CD14-positive monocyte (primary cell): ENCODE results near the gene MED7. TPM values are rescaled to one million over a fixed set of nuclear protein-coding genes. Genes with fewer than 3 reads are reported as not detected.

ENCODE experiments used
- DNase-seq, 3 donors: peaks; one replicate each; pipeline ENCODE4 v3.0.0-alpha.2; 2011 to 2022
- H2AFZ ChIP-seq: 2 replicates; pipeline ENCODE4 v1.6.0; 2012; ENCODE audit warnings: mild to moderate bottlenecking, low read depth, low read length, inconsistent platforms; ENCODE audit not compliant: insufficient read depth, poor library complexity, severe bottlenecking
- H3K27ac ChIP-seq, 2 donors: 1 replicate in 1 of 2; 2 replicates in 1 of 2; pipeline ENCODE4 v1.5.1; 2012 to 2013; ENCODE audit warnings: low read length in 2 of 2, control low read depth in 1 of 2, inconsistent platforms in 1 of 2, low read depth in 1 of 2, mild to moderate bottlenecking in 1 of 2
- H3K27me3 ChIP-seq, 2 donors: one replicate each; pipeline versions ENCODE4 v1.6.0 to v1.6.1; 2011 to 2013; ENCODE audit warnings: low read length in 2 of 2; ENCODE audit not compliant: control insufficient read depth in 2 of 2, insufficient read depth in 2 of 2
- H3K36me3 ChIP-seq, 2 donors: replicated peaks in 1 of 2; 1 replicate in 1 of 2; 2 replicates in 1 of 2; pipeline versions ENCODE4 v1.5.1 to v1.6.1; 2012 to 2013; ENCODE audit warnings: low read length in 2 of 2, control low read depth in 1 of 2, inconsistent platforms in 1 of 2, mild to moderate bottlenecking in 1 of 2; ENCODE audit not compliant: insufficient read depth in 2 of 2, control insufficient read depth in 1 of 2
- H3K4me1 ChIP-seq, 2 donors: 1 replicate in 1 of 2; 2 replicates in 1 of 2; pipeline versions ENCODE4 v1.5.1 to v1.6.1; 2012 to 2013; ENCODE audit warnings: low read length in 2 of 2, control low read depth in 1 of 2, inconsistent platforms in 1 of 2, mild to moderate bottlenecking in 1 of 2, moderate library complexity in 1 of 2; ENCODE audit not compliant: insufficient read depth in 2 of 2, control insufficient read depth in 1 of 2
- H3K4me2 ChIP-seq: replicated peaks from 2 replicates; pipeline ENCODE3; 2012; ENCODE audit warnings: low read length, moderate library complexity, mild to moderate bottlenecking; ENCODE audit not compliant: poor library complexity, severe bottlenecking; ENCODE audit errors: extremely low read depth
- H3K4me3 ChIP-seq, 3 experiments: fragments of 200-600 bp in 1 of 3; sonication (generic) in 1 of 3; replicated peaks in 1 of 3; 1 replicate in 2 of 3; 2 replicates in 1 of 3; pipeline ENCODE4 v1.5.1; 2011 to 2013; ENCODE audit warnings: low read length in 3 of 3, mild to moderate bottlenecking in 3 of 3, control low read depth in 2 of 3, low read depth in 2 of 3, inconsistent platforms in 1 of 3, moderate library complexity in 1 of 3
- H3K79me2 ChIP-seq: 2 replicates; pipeline ENCODE4 v1.6.0; 2012; ENCODE audit warnings: mild to moderate bottlenecking, control low read depth, inconsistent platforms, low read length, moderate library complexity; ENCODE audit not compliant: insufficient read depth
- H3K9ac ChIP-seq: 2 replicates; pipeline ENCODE4 v1.6.0; 2017; ENCODE audit warnings: low read length, mild to moderate bottlenecking; ENCODE audit not compliant: insufficient read depth, poor library complexity, severe bottlenecking
- H3K9me3 ChIP-seq, 2 donors: replicated peaks in 1 of 2; 1 replicate in 1 of 2; 2 replicates in 1 of 2; pipeline versions ENCODE4 v1.5.1 to v1.6.1; 2012 to 2013; ENCODE audit warnings: low read length in 2 of 2, control low read depth in 1 of 2; ENCODE audit not compliant: control insufficient read depth in 1 of 2, insufficient read depth in 1 of 2
- H4K20me1 ChIP-seq: 2 replicates; pipeline ENCODE4 v1.6.0; 2012; ENCODE audit warnings: mild to moderate bottlenecking, low read length, control low read depth, moderate library complexity; ENCODE audit not compliant: insufficient read depth
- H3K27ac Mint-ChIP-seq, 7 donors: one replicate each; pipeline ENCODE4 v1.8.0; 2020; ENCODE audit warnings: mild to moderate bottlenecking in 7 of 7, mixed read lengths in 7 of 7, moderate library complexity in 6 of 7, inconsistent platforms in 2 of 7
- H3K27me3 Mint-ChIP-seq, 3 donors: one replicate each; pipeline ENCODE4 v1.8.0; 2021 to 2022; ENCODE audit warnings: low read depth in 3 of 3, mild to moderate bottlenecking in 3 of 3, mixed read lengths in 3 of 3, moderate library complexity in 3 of 3, inconsistent platforms in 1 of 3
- H3K36me3 Mint-ChIP-seq, 2 donors: one replicate each; pipeline ENCODE4 v1.8.0; 2020; ENCODE audit warnings: mixed read lengths in 2 of 2, inconsistent platforms in 1 of 2, mild to moderate bottlenecking in 1 of 2
- H3K4me1 Mint-ChIP-seq: one replicate; pipeline ENCODE4 v1.8.0; 2020; ENCODE audit warnings: mild to moderate bottlenecking, mixed read lengths
- H3K4me3 Mint-ChIP-seq, 2 donors: one replicate each; pipeline ENCODE4 v1.8.0; 2020; ENCODE audit warnings: mild to moderate bottlenecking in 2 of 2, mixed read lengths in 2 of 2, moderate library complexity in 1 of 2
- H3K9me3 Mint-ChIP-seq, 7 donors: one replicate each; pipeline ENCODE4 v1.8.0; 2020 to 2022; ENCODE audit warnings: mixed read lengths in 7 of 7, mild to moderate bottlenecking in 6 of 7, moderate library complexity in 6 of 7, inconsistent platforms in 2 of 7
- CTCF ChIP-seq: fragments of 200-600 bp; IDR thresholded peaks from one replicate; pipeline ENCODE4 v1.8.0; 2022; ENCODE audit warnings: antibody characterized with exemption, mild to moderate bottlenecking
- WGBS: methylation state at CpG from one replicate; pipeline ENCODE4 v1.1.5; 2013; ENCODE audit warnings: missing lambda C conversion rate; ENCODE audit not compliant: insufficient coverage; 5-methylcytosine and 5-hydroxymethylcytosine counted together
- intact Hi-C, 2 donors: fragments of 100-400 bp; cut with micrococcal nuclease; formaldehyde crosslinking; loops; one replicate each; pipeline versions ENCODE4 v1.15.0 to v1.15.1; 2023
- polyA plus RNA-seq, 3 donors: library from polyadenylated mRNA; depleted of rRNA in 1 of 3; unstranded in 2 of 3; stranded (reverse) in 1 of 3; fragments of 300-500 nt in 2 of 3; fragments of >200 nt in 1 of 3; fragmentation: Illumina TruSeq in 2 of 3; gene quantifications; 1 replicate in 2 of 3; 2 replicates in 1 of 3; pipeline ENCODE4 v1.2.3, GENCODE V29; 2012 to 2021

The MED7 gene
- polyA plus RNA-seq, 3 donors, result 5.9 to 13.0 (median 11.9) TPM

- WGBS, result 60% methylated on average over 1 of the region's 8 CpGs
- no peak within 1 kb of the TSS for H3K4me3 ChIP-seq
- peaks cover 3 to 8% (median 8%) of the 10 kb centered on the region in 3 donors for H3K27me3 Mint-ChIP-seq
- intact Hi-C loops, result no loop called here
- TF ChIP-seq CTCF, result no peak
- peak within 1 kb of the TSS in 1 of 2 donors; percentile 2 for H3K4me3 Mint-ChIP-seq
- H3K36me3 Mint-ChIP-seq, result no peaks in the 10 kb centered on the region
- no peaks in the 10 kb centered on the region for H3K79me2 ChIP-seq
- no peak within 1 kb of the TSS for H2AFZ ChIP-seq
- no peak within 1 kb of the TSS for H3K27ac Mint-ChIP-seq
- H3K4me1 ChIP-seq, result no peaks in the 10 kb centered on the region
- DNase-seq, result no peak
- H3K9me3 ChIP-seq, result no peaks in the 10 kb centered on the region
- H3K27me3 ChIP-seq, result peaks cover 0 to 3% of the 10 kb centered on the region in 2 donors
- no peak within 1 kb of the TSS for H3K27ac ChIP-seq
- no peak within 1 kb of the TSS for H3K9ac ChIP-seq
- no peaks in the 10 kb centered on the region for H3K36me3 ChIP-seq
- H3K4me1 Mint-ChIP-seq, result no peaks in the 10 kb centered on the region
- H3K9me3 Mint-ChIP-seq, result peaks cover 0 to 3% (median 0%) of the 10 kb centered on the region in 7 donors
- H4K20me1 ChIP-seq, result no peaks in the 10 kb centered on the region
- H3K4me2 ChIP-seq, result no peak within 1 kb of the TSS
These were observed 38.0 kb upstream of the MED7 start, which contains the start of gene ITK for GRCh38 chr5:157180374-157181264. TSS of gene ITK (plus strand) at chr5:157180840. CDS start at chr5:157180978, 138 bp downstream.

GRCh38 chr5:157178966-157179365 is 36.3 kb upstream of the MED7 start:
- no peak overlapping the region for H3K4me3 Mint-ChIP-seq
- no peak for TF ChIP-seq CTCF
- H3K4me3 ChIP-seq, result no peak overlapping the region

More at GRCh38 chr5:157178966-157179365, 36.3 kb upstream of the MED7 start:
- no peaks in the 10 kb centered on the region for H3K36me3 ChIP-seq
- Mint-ChIP-seq H3K4me1 (no peaks in the 10 kb centered on the region), H3K36me3 (no peaks in the 10 kb centered on the region), H3K9me3 (peaks cover 0 to 3% (median 0%) of the 10 kb centered on the region in 7 donors), H3K27ac (no peak overlapping the region), H3K27me3 (peaks cover 3 to 8% (median 7%) of the 10 kb centered on the region in 3 donors)
- 100% methylated on average over 1 of the region's 3 CpGs for WGBS
- H4K20me1 ChIP-seq, result no peaks in the 10 kb centered on the region
- no peak overlapping the region for H3K9ac ChIP-seq
- no peak overlapping the region for H2AFZ ChIP-seq
- no peaks in the 10 kb centered on the region for H3K9me3 ChIP-seq
- no peak for DNase-seq
- H3K79me2 ChIP-seq, result no peaks in the 10 kb centered on the region
- no peaks in the 10 kb centered on the region for H3K4me1 ChIP-seq
- no peak overlapping the region for H3K4me2 ChIP-seq
- peaks cover 0 to 3% of the 10 kb centered on the region in 2 donors for H3K27me3 ChIP-seq
- no peak overlapping the region for H3K27ac ChIP-seq
- intact Hi-C loops, result no loop called here
